GM21786 (cell line): ENCODE measurements around the gene KRTAP1-5.
"Not testable (repeated sequence)": the region's sequence is repeated elsewhere in the genome, so short reads cannot be mapped to it uniquely, and the experiment has no call there.

ENCODE experiments used
- ATAC-seq: cut with Tn5 transposase; IDR thresholded peaks from one replicate; pipeline ENCODE4 v1.9.1; 2021; ENCODE audit not compliant: unreplicated experiment

KRTAP1-5 gene

DNA sequence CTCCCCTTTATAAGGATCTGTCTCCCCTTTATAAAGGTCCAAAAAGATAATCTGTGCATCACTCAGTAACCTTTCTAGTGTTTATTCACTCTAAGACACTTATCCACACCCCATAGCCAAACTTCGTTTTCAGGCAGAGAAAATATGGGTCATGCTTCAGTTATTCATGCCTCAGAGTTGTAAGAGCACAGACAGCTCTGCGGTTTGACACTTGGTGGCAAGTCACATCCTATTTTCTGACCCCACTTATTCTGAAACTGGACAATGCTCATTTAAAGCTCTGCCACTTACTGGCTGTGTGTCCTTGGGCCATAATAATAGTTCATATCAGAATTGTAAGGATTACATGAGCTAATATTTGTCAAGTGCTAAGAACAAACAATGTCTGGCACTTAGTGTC, 22.1 kb upstream of the KRTAP1-5 start:
- no peak for ATAC-seq

- ATAC-seq = no peak
Measured at GRCh38 chr17:41048441-41048840, 21.4 kb upstream of the KRTAP1-5 start.

DNA sequence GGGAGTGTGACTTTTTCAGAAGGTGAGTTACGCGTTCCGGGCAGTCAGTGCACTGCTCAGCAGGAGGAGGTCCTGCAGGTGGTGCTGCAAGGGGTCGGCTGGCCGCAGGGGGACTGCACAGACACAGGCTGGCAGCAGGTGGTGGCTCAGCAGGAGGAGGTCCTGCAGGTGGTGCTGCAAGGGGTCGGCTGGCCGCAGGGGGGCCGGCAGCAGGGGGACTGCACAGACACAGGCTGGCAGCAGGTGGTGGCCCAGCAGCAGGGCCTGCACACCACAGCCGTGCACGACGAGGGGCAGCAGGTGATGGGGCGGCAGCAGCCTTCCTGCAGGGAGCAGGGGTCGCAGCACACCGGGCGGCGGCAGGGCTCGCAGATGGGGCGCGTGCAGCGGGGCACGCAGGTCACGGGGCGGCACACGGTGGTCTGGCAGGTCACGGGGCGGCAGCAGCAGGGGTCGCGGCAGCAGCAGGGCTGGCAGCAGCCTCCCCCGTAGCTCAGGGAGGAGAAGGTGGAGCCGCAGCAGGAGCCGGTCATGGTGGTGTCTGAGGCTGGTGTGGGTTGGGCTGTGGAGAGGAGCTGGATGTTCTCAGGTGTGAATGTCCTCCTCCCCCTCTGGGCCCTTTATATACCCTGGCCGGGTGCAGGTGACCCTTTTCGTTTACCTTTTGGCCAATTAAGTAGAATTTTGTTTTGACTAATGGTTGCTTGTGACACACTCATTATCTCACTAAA, 19.9 kb upstream of the KRTAP1-5 start, which contains the start of gene KRTAP2-1:
Gene KRTAP2-1, minus strand, starts transcription at position 582 of the 731 bp plus-strand sequence. Its CDS starts 49 bp downstream, at position 533.
- ATAC-seq = not testable (repeated sequence)

DNA sequence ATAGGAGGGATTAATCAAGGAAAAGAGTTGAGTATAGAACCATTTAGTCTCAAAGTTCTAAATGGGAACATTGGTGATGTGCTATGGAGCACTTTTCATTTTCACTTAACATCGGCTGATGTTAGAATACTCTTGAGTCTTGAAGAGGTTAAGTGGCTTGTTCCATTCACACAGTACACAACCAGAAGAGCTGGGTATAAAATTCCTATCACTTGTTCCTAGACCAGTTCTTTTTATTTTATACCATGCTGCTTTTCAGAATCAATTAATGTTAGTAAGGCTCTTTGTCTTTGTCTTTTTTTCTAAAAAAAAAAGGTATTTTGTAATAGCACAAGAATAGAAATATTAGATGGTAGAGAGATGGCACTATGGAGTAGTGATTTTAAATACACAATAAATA, 15.9 kb upstream of the KRTAP1-5 start:
- ATAC-seq = no peak

DNA sequence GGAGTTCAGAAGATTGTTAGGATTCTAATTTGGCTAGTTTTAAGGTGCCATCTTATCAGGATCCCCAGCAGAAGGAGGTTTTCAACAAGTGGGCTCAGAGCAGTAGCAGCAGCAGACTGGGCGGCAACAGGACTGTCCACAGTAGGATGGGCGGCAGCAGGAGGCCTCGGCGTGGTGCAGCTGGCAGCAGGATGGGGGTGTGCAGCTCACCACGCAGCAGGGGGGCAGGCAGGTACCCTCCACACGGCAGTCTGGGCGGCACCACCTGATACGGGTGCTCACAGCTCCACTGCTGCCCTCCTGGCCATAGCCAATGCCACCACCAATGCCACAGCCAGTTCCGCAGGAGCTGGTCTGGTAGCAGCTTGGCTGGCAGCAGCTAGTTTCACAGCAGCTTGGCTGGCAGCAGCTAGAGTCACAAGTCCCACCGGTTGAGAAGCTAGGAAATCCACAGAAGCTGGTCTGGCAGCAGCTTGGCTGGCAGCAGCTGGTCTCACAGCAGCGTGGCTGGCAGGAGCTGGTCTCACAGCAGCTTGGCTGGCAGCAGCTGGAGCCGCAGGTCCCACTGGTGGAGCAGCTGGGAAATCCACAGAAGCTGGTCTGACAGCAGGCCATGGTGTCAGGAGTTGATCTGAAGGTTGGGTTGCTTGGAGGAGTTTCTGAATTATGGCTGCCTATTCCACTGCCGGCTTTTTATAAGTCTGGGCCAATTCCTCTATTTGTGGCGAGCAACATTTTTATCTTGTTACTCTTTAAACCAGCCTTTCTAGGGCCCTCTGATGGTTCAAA, 14.0 kb upstream of the KRTAP1-5 start, which contains the start of gene KRTAP1-1:
Gene KRTAP1-1, minus strand, starts transcription at position 668 of the 789 bp plus-strand sequence. Its CDS starts 53 bp downstream, at position 615.
- not testable (repeated sequence) for ATAC-seq

GRCh38 chr17:41037853-41038350, 10.9 kb upstream of the KRTAP1-5 start:
- no peak for ATAC-seq

- ATAC-seq = not testable (repeated sequence)
Measured at GRCh38 chr17:41034346-41034935, 7.4 kb upstream of the KRTAP1-5 start, which contains the start of gene KRTAP1-3. Gene KRTAP1-3, minus strand, starts transcription at chr17:41034874. Its CDS starts 53 bp downstream, at chr17:41034821.

DNA sequence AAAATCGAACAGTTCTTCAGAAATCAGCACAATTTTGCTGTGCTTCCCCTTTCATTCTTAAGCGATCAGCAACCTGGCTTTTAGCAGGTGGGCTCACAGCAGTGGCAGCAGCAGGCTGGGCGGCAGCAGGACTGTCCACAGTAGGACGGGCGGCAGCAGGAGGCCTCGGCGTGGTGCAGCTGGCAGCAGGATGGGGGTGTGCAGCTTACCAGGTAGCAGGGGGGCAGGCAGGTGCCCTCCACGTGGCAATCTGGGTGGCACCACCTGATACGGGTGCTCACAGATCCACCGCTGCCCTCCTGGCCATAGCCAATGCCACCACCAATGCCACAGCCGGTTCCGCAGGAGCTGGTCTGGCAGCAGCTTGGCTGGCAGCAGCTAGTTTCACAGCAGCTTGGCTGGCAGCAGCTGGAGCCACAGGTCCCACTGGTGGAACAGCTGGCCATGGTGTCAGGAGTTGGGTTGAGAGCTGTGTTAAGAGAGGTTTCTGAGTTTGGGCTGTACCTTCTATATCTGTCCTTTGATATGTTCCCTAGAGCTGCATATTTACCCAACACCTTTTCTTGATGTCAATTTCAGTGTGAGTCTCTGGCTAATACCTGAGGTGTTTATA, 2.7 kb upstream of the KRTAP1-5 start, which contains the start of gene KRTAP1-4:
Gene KRTAP1-4, minus strand, starts transcription at position 563 of the 613 bp plus-strand sequence. Its CDS starts 117 bp downstream, at position 446.
- no peak for ATAC-seq

- ATAC-seq = no peak
Measured at GRCh38 chr17:41024697-41025096, 2.3 kb downstream of the KRTAP1-5 start.

- no peak for ATAC-seq
Measured at GRCh38 chr17:41020336-41020735, 6.7 kb downstream of the KRTAP1-5 start.

DNA sequence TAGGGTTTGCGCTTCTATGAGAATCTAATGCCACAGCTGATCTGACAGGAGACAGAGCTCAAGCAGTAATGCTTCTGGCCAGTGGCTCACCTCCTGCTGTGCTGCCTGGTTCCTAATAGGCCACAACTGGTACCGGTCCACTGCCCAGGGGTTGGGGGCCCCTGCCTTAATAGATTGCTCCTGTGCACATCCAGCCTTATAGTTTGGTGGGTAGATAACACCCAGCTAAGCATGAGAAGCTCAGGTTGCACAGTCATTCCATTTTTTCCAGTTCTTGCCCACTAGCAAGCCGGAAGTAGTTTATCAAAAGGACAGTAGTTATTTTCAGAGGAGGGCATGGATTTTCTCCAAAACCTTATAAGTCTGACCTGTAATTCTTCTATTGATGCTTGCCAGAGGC, 7.6 kb downstream of the KRTAP1-5 start:
- ATAC-seq = no peak

- no peak for ATAC-seq
Measured at GRCh38 chr17:41018541-41018940, 8.5 kb downstream of the KRTAP1-5 start.

GRCh38 chr17:41016578-41017215, 10.3 kb downstream of the KRTAP1-5 start:
- ATAC-seq = no peak

DNA sequence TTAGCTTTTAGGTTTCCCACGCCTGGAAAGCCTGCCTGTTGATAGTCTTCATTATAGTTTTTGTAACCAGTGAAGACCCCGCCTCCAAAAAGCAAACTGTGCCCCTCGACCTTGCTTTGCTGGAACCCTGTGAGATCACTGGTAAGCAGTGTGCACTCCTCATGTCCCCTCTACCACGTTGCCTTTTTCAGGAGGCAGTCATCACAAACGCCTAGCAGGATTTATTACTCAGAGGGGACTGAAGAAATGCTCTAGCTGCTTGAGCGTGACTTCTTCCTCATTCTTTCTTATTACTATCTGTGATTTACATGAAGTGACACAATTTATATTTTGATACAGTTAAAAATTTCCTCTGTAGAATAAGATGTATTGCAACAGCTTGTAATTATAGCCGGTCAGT, 11.6 kb downstream of the KRTAP1-5 start:
- no peak for ATAC-seq

- no peak for ATAC-seq
Measured at GRCh38 chr17:41013606-41014005, 13.4 kb downstream of the KRTAP1-5 start.

DNA sequence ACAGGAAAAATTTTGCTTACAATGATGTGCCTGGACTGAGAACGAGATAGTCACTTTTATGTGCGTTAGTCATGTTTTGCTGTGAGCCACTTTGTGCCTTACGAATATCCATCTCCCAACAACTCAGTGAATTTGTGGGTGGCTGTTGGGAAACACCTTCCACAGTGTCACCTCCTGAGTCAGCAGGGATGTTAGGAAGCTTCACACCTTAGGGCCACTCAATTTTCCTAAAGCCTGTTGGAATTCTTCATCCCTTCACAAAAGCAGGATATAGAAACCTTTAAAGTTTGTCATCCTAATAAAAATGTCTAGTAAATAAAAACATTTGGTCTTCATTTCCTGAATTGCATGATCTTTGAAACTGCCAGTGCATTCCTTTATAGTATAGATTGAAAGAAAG, 13.8 kb downstream of the KRTAP1-5 start:
- no peak for ATAC-seq

DNA sequence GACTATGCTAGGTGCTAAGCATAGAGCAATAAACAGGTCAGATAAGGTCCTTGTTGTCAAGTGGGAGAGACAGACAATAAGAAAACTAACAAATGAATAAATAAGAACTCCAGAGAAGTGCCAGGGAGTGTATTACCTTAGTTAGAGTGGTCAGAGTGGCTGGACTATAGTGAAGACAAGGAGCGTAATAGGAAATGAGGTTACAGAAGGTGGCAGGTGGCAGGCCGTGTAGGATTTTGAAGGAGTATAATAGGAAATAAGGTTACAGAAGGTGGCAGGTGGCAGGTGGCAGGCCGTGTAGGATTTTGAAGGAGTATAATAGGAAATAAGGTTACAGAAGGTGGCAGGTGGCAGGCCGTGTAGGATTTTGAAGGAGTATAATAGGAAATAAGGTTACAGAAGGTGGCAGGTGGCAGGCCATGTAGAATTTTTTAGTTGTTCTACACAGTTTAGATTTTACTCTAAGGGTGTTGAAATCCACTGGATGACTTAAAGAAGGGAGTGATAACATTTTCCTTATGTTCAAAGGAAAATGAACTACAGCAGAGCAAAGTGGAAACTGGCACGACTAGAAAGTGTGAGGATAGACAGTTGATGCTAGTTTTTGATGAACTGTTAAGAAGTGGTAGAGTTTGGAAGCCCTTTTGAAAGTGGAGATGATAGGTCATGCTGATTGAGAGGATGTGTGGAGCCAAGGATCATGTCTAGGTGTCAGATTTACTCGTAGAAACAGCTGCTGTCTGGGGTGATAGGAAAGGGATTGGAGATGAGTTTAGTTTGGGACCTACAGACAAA, 14.5 kb downstream of the KRTAP1-5 start:
- no peak for ATAC-seq

DNA sequence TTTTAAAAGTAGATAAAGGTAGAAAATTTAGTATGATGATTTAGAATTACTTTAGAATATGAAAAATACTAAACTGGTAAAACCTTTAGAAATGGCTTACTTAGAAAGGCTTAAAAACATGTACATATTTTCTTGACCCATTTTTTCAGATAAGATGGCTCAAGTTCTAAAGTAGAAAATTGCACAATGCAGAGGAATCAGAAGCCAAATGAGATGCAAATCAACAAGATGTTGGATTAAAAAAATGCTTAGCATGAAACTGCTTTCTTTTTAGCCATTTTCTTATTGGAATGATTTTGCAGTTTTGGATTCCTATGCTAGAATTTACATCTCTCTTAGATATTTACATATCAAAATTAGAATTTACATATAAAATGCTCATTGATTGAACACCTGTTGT, 16.6 kb downstream of the KRTAP1-5 start:
- ATAC-seq = no peak

GRCh38 chr17:41009936-41010335, 17.1 kb downstream of the KRTAP1-5 start:
- ATAC-seq = no peak
